SK-N-SH (cell line): Measurements from ENCODE around the gene HEG1. TPM values are rescaled to one million over a fixed set of nuclear protein-coding genes. Genes with fewer than 3 reads are reported as not detected.

Experiments used
- CTCF ChIA-PET: fragments of 300-600, 350-600 bp; formaldehyde crosslinking; extraction: SDS; loops from one replicate; lab custom pipeline; 2021; lab: Yijun Ruan, JAX
- POLR2A ChIA-PET: fragments of 350-600 bp; sonication (Branson Sonifier 250); formaldehyde crosslinking; extraction: SDS; loops from one replicate; lab custom pipeline; 2020; ENCODE audit warnings: antibody characterized with exemption, inconsistent platforms; lab: Yijun Ruan, JAX
- DNase-seq: peaks from one replicate; pipeline ENCODE4 v3.0.0; 2012
- H2AFZ ChIP-seq: fragments of 200-600 bp; sonication (generic); 2 replicates; pipeline ENCODE4 v1.8.1; 2016; ENCODE audit warnings: antibody characterized with exemption, mild to moderate bottlenecking, low read depth
- H3F3A ChIP-seq: fragments of 200-600 bp; sonication (generic); replicated peaks from 2 replicates; pipeline ENCODE3; 2016; ENCODE audit warnings: antibody characterized with exemption, mild to moderate bottlenecking; ENCODE audit not compliant: insufficient read depth
- H3K27ac ChIP-seq, 2 experiments: fragments of 200-500 bp in 1 of 2; fragments of 200-600 bp in 1 of 2; sonication (Bioruptor generic) in 1 of 2; sonication (generic), shearing (Covaris generic) in 1 of 2; 2 replicates each; pipeline versions ENCODE4 v1.5.1 to v1.6.1; 2014 to 2016; ENCODE audit warnings: low read depth in 2 of 2, inconsistent platforms in 1 of 2, low read length in 1 of 2, mild to moderate bottlenecking in 1 of 2, mixed read lengths in 1 of 2
- H3K27me3 ChIP-seq: fragments of 200-600 bp; sonication (generic), shearing (Covaris generic); 2 replicates; pipeline ENCODE4 v1.6.1; 2016; ENCODE audit warnings: mixed run types; ENCODE audit not compliant: insufficient read depth
- H3K36me3 ChIP-seq, 2 experiments: fragments of 200-500 bp in 1 of 2; fragments of 200-600 bp in 1 of 2; sonication (Bioruptor generic) in 1 of 2; sonication (generic) in 1 of 2; replicated peaks in 1 of 2; 2 replicates each; pipeline versions ENCODE3 to v1.5.1; 2014 to 2016; ENCODE audit warnings: low read length in 1 of 2, mild to moderate bottlenecking in 1 of 2; ENCODE audit not compliant: insufficient read depth in 2 of 2, control insufficient read depth in 1 of 2
- H3K4me1 ChIP-seq, 2 experiments: fragments of 200-500 bp in 1 of 2; fragments of 200-600 bp in 1 of 2; sonication (Bioruptor generic) in 1 of 2; sonication (generic), shearing (Covaris generic) in 1 of 2; 2 replicates each; pipeline versions ENCODE4 v1.5.1 to v1.6.1; 2014 to 2016; ENCODE audit warnings: low read depth in 1 of 2, low read length in 1 of 2, mixed run types in 1 of 2; ENCODE audit not compliant: insufficient read depth in 2 of 2, control insufficient read depth in 1 of 2
- H3K4me2 ChIP-seq: fragments of 200-600 bp; sonication (generic), shearing (Covaris generic); 2 replicates; pipeline ENCODE4 v1.6.1; 2017; ENCODE audit warnings: mixed run types
- H3K4me3 ChIP-seq, 2 experiments: fragments of 200-500 bp in 1 of 2; fragments of 200-600 bp in 1 of 2; sonication (Bioruptor generic) in 1 of 2; sonication (generic), shearing (Covaris generic) in 1 of 2; 2 replicates each; pipeline versions ENCODE4 v1.5.1 to v1.8.1; 2014 to 2016; ENCODE audit warnings: low read depth in 2 of 2, inconsistent platforms in 1 of 2, low read length in 1 of 2, mild to moderate bottlenecking in 1 of 2, mixed read lengths in 1 of 2, moderate library complexity in 1 of 2
- H3K79me2 ChIP-seq: fragments of 200-600 bp; sonication (generic); 2 replicates; pipeline ENCODE4 v1.8.1; 2017; ENCODE audit warnings: mild to moderate bottlenecking; ENCODE audit not compliant: insufficient read depth
- H3K9ac ChIP-seq: fragments of 200-600 bp; sonication (generic); 2 replicates; pipeline ENCODE4 v1.6.1; 2017; ENCODE audit warnings: mixed run types
- H3K9me2 ChIP-seq: fragments of 200-600 bp; sonication (generic); 2 replicates; pipeline ENCODE4 v1.6.1; 2017; ENCODE audit warnings: mixed run types
- H3K9me3 ChIP-seq: fragments of 200-600 bp; sonication (generic); 2 replicates; pipeline ENCODE4 v1.6.1; 2017; ENCODE audit warnings: mixed run types, mild to moderate bottlenecking, moderate library complexity
- H4K20me1 ChIP-seq: fragments of 200-600 bp; sonication (generic); 2 replicates; pipeline ENCODE4 v1.6.1; 2017; ENCODE audit warnings: mild to moderate bottlenecking, mixed run types; ENCODE audit not compliant: insufficient read depth
- ELF1 ChIP-seq: IDR thresholded peaks from 2 replicates; pipeline ENCODE4 v1.4.0; 2012
- EZH2phosphoT487 ChIP-seq: fragments of 200-600 bp; sonication (generic); IDR thresholded peaks from 2 replicates; pipeline ENCODE4 v1.6.1; 2017; ENCODE audit warnings: low read depth, mixed run types, mild to moderate bottlenecking, antibody characterized with exemption, moderate library complexity, borderline replicate concordance
- FOXJ3 ChIP-seq: sonication (generic); formaldehyde crosslinking; IDR thresholded peaks from 2 replicates; pipeline ENCODE4 v1.5.1; 2020; ENCODE audit warnings: mild to moderate bottlenecking, missing genetic modification reagents
- GABPA ChIP-seq: IDR thresholded peaks from 2 replicates; pipeline ENCODE4 v1.4.0; 2012; ENCODE audit warnings: low read depth, mild to moderate bottlenecking
- MEF2A ChIP-seq: IDR thresholded peaks from 2 replicates; pipeline ENCODE4 v1.4.0; 2012; ENCODE audit warnings: low read depth, borderline replicate concordance
- MXI1 ChIP-seq: IDR thresholded peaks from 2 replicates; pipeline ENCODE4 v1.6.1; 2012; ENCODE audit warnings: mild to moderate bottlenecking, low read depth, low read length, improper control_type of control experiment
- NFIC ChIP-seq: IDR thresholded peaks from 2 replicates; pipeline ENCODE4 v1.4.0; 2012; ENCODE audit warnings: borderline replicate concordance
- RCOR1 ChIP-seq: fragments of 150-350 bp; IDR thresholded peaks from 2 replicates; pipeline ENCODE4 v1.6.1; 2017; ENCODE audit warnings: antibody characterized with exemption, low read length
- RFX5 ChIP-seq: IDR thresholded peaks from 2 replicates; pipeline ENCODE4 v1.6.1; 2012; ENCODE audit warnings: mild to moderate bottlenecking, improper control_type of control experiment, low read length
- SIN3A ChIP-seq: IDR thresholded peaks from 2 replicates; pipeline ENCODE4 v1.6.1; 2012; ENCODE audit warnings: low read depth, mild to moderate bottlenecking, low read length, moderate library complexity, borderline replicate concordance
- USF2 ChIP-seq: fragments of 150-350 bp; IDR thresholded peaks from 2 replicates; pipeline ENCODE4 v1.6.1; 2017; ENCODE audit warnings: antibody characterized with exemption, low read length, low read depth, borderline replicate concordance
- WGBS: methylation state at CpG from one replicate; pipeline ENCODE4 v1.1.6; 2017; ENCODE audit warnings: low lambda C conversion rate; 5-methylcytosine and 5-hydroxymethylcytosine counted together
- polyA plus RNA-seq, 3 experiments: library from polyadenylated mRNA; depleted of rRNA; stranded (reverse); fragments of >200 nt; gene quantifications; 2 replicates each; pipeline ENCODE4 v1.2.3, GENCODE V29; 2012
- TF ChIP-seq, protein P1 (sequence below): fragments of 200-600 bp; sonication (generic); IDR thresholded peaks from 2 replicates; pipeline ENCODE4 v1.6.1; 2017; ENCODE audit warnings: antibody characterized with exemption, mild to moderate bottlenecking, moderate library complexity
- TF ChIP-seq, protein P2 (sequence below): IDR thresholded peaks from 2 replicates; pipeline ENCODE4; 2012
- TF ChIP-seq, protein P3 (sequence below): IDR thresholded peaks from 2 replicates; pipeline ENCODE4 v1.4.0; 2012; ENCODE audit warnings: low read depth, borderline replicate concordance

HEG1 gene
- polyA plus RNA-seq, 1 of the 3 experiments (the other 2 are of a cell fraction): 27.7 TPM

- WGBS: 94% methylated on average over 4 of the region's 4 CpGs
- ChIA-PET CTCF (interaction anchor here (0.9 to 2.0 kb wide), 4 partner anchors 13 to 574 kb away, joined by 3 to 9 read pairs (median 3); no protein-coding TSS in a partner anchor), POLR2A (no interaction called here)
- Histone ChIP-seq H3K4me2 (no peak overlapping the region), H3F3A (no peaks in the 10 kb centered on the region), H3K4me1 (peaks cover 0 to 13% of the 10 kb centered on the region in 2 experiments; a peak in 1 of 4 replicates), H3K9me3 (no peaks in the 10 kb centered on the region), H3K9me2 (no peaks in the 10 kb centered on the region), H3K27me3 (no peaks in the 10 kb centered on the region), H3K36me3 (peaks cover 64 to 82% of the 10 kb centered on the region in 2 experiments), H3K9ac (no peak overlapping the region), H3K27ac (no peak overlapping the region), H2AFZ (no peak overlapping the region), H4K20me1 (no peaks in the 10 kb centered on the region), H3K4me3 (no peak overlapping the region), H3K79me2 (no peaks in the 10 kb centered on the region)
- TF ChIP-seq, protein P1, sequence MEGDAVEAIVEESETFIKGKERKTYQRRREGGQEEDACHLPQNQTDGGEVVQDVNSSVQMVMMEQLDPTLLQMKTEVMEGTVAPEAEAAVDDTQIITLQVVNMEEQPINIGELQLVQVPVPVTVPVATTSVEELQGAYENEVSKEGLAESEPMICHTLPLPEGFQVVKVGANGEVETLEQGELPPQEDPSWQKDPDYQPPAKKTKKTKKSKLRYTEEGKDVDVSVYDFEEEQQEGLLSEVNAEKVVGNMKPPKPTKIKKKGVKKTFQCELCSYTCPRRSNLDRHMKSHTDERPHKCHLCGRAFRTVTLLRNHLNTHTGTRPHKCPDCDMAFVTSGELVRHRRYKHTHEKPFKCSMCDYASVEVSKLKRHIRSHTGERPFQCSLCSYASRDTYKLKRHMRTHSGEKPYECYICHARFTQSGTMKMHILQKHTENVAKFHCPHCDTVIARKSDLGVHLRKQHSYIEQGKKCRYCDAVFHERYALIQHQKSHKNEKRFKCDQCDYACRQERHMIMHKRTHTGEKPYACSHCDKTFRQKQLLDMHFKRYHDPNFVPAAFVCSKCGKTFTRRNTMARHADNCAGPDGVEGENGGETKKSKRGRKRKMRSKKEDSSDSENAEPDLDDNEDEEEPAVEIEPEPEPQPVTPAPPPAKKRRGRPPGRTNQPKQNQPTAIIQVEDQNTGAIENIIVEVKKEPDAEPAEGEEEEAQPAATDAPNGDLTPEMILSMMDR: no peak
- no peak for TF ChIP-seq FOXJ3 (CRISPR knock-in tag)
- no peak for TF ChIP-seq NFIC
- TF ChIP-seq MXI1: no peak
- TF ChIP-seq MEF2A: no peak
- no peak for TF ChIP-seq USF2
- TF ChIP-seq SIN3A: no peak
- TF ChIP-seq RCOR1: no peak
- TF ChIP-seq, protein P2, sequence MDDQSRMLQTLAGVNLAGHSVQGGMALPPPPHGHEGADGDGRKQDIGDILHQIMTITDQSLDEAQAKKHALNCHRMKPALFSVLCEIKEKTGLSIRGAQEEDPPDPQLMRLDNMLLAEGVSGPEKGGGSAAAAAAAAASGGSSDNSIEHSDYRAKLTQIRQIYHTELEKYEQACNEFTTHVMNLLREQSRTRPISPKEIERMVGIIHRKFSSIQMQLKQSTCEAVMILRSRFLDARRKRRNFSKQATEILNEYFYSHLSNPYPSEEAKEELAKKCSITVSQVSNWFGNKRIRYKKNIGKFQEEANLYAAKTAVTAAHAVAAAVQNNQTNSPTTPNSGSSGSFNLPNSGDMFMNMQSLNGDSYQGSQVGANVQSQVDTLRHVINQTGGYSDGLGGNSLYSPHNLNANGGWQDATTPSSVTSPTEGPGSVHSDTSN: no peak
- no peak for TF ChIP-seq GABPA
- no peak for TF ChIP-seq RFX5
- TF ChIP-seq, protein P3, sequence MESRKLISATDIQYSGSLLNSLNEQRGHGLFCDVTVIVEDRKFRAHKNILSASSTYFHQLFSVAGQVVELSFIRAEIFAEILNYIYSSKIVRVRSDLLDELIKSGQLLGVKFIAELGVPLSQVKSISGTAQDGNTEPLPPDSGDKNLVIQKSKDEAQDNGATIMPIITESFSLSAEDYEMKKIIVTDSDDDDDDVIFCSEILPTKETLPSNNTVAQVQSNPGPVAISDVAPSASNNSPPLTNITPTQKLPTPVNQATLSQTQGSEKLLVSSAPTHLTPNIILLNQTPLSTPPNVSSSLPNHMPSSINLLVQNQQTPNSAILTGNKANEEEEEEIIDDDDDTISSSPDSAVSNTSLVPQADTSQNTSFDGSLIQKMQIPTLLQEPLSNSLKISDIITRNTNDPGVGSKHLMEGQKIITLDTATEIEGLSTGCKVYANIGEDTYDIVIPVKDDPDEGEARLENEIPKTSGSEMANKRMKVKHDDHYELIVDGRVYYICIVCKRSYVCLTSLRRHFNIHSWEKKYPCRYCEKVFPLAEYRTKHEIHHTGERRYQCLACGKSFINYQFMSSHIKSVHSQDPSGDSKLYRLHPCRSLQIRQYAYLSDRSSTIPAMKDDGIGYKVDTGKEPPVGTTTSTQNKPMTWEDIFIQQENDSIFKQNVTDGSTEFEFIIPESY: no peak
- no peak for TF ChIP-seq EZH2phosphoT487
- no peak for TF ChIP-seq ELF1
- DNase-seq: no peak
These were observed 47.0 kb downstream of the HEG1 start for GRCh38 chr3:125008766-125009165.
